HG02885 (cell line): ENCODE measurements around the gene PHACTR3.

ENCODE experiments used
- ATAC-seq: cut with Tn5 transposase; IDR thresholded peaks from one replicate; pipeline ENCODE4 v1.9.1; 2021; ENCODE audit warnings: mild to moderate bottlenecking; ENCODE audit not compliant: unreplicated experiment, poor library complexity

The PHACTR3 gene

GRCh38 chr20:59640267-59640666, 35.9 kb downstream of the PHACTR3 start:
- no peak for ATAC-seq

- ATAC-seq, result no peak
Measured at GRCh38 chr20:59643615-59644061, 39.3 kb downstream of the PHACTR3 start.

GRCh38 chr20:59644371-59644939, 40.1 kb downstream of the PHACTR3 start:
- ATAC-seq, result no peak

GRCh38 chr20:59645271-59645670, 40.9 kb downstream of the PHACTR3 start:
- ATAC-seq, result no peak

GRCh38 chr20:59645761-59646171, 41.4 kb downstream of the PHACTR3 start:
- no peak for ATAC-seq

GRCh38 chr20:59646487-59646886, 42.1 kb downstream of the PHACTR3 start:
- ATAC-seq, result no peak

- no peak for ATAC-seq
Measured at GRCh38 chr20:59647271-59647670, 42.9 kb downstream of the PHACTR3 start.

GRCh38 chr20:59648466-59649070, 44.2 kb downstream of the PHACTR3 start:
- ATAC-seq, result no peak

- no peak for ATAC-seq
Measured at GRCh38 chr20:59650418-59650817, 46.1 kb downstream of the PHACTR3 start.

GRCh38 chr20:59652381-59652780, 48.0 kb downstream of the PHACTR3 start:
- ATAC-seq, result no peak

GRCh38 chr20:59656417-59656816, 52.1 kb downstream of the PHACTR3 start:
- no peak for ATAC-seq

- no peak for ATAC-seq
Measured at GRCh38 chr20:59657459-59658046, 53.2 kb downstream of the PHACTR3 start.

- ATAC-seq, result no peak
Measured at GRCh38 chr20:59660471-59660870, 56.1 kb downstream of the PHACTR3 start.

GRCh38 chr20:59661153-59661552, 56.8 kb downstream of the PHACTR3 start:
- no peak for ATAC-seq

- no peak for ATAC-seq
Measured at GRCh38 chr20:59661621-59662020, 57.3 kb downstream of the PHACTR3 start.

GRCh38 chr20:59662161-59662560, 57.8 kb downstream of the PHACTR3 start:
- ATAC-seq, result no peak

- no peak for ATAC-seq
Measured at GRCh38 chr20:59662856-59663512, 58.6 kb downstream of the PHACTR3 start.

- no peak for ATAC-seq
Measured at GRCh38 chr20:59663513-59664060, 59.2 kb downstream of the PHACTR3 start.

- ATAC-seq, result no peak
Measured at GRCh38 chr20:59664421-59664941, 60.1 kb downstream of the PHACTR3 start.

- no peak for ATAC-seq
Measured at GRCh38 chr20:59665656-59666555, 61.6 kb downstream of the PHACTR3 start.
